ENCODE results near the gene CCL11. TPM values are rescaled to one million over a fixed set of nuclear protein-coding genes. Genes with fewer than 3 reads are reported as not detected.

The CCL11 gene
- total RNA-seq, 1 donor from 2014 or later = not detected

- DNase-seq (ENCODE audit: low read depth in 2 of 2) = peak in 1 of 2 donors; percentile 51
Observed at GRCh38 chr17:34257299-34257985, 28.1 kb upstream of the CCL11 start.

DNA sequence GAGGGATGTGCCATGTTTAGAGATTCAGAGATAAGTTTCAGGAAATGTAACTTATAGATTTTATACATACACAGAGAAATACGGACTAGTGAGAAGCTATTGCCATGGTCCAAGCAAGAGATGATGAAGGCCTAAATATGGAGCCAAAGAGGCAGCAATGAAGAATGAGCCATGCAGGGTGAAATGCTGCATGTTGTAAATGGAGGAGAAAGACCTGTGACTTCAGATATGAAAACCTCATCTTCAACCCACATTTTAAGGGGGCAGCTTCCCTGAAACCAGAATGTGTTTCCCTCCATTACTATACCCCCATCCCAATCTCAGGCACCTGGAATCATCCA is 27.6 kb upstream of the CCL11 start:
- DNase-seq (ENCODE audit: low read depth in 2 of 2) = no peak

- DNase-seq (ENCODE audit: low read depth in 2 of 2) = peak in 1 of 2 donors; percentile 71
Observed at GRCh38 chr17:34259146-34259545, 26.4 kb upstream of the CCL11 start.

DNA sequence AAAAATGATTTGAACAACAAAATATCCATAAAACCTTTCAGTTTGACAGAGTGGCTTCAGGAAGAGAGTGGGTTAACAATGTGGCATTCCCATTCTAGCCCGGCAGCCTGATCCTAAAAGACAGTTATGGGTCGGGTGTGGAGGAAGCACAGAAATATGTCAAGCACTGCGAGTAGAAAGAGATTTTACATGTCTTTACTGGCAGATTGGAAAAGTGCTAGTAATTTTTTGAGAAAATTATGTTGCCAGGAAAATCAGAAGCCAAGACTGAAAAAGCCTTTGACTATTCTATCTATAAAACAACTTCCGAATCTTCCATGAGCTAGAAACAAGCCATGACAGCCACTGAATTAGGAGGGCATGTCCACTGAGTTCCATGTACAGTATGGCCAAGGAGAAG is 24.7 kb upstream of the CCL11 start:
- no peak for DNase-seq (ENCODE audit: low read depth in 2 of 2)

DNA sequence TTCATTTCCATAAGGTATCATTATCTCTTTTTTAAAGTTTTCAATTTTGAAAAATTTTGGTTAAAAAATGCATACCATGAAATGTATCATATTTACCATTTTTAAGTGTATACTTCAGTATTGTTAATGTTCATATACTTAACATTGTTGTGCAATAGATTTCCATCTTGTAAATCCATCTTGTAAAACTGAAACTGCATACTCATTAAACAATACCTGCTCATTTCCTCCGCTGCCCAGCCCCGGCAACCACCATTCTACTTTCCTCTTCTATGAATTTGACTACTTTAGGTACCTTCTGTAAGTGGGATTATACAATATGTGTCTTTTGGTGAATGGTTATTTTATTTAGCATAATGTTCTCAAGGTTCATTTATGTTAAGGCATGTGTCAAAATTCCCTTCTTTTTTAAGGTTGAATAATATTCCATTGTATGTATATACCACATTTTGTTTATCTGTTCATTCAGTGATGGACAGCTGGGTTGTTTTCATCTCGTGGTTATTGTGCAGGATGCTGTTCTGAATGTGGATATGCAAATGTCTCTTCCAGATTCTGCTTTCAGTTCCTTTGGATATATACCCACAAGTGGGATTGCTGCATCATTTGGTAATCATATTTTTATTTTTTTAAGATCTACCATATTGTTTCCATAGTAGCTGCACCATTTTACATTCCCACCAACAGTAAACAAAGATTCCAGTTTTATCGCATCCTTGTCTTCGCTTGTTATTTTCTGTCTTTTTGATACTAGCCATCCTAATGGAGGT is 23.8 kb upstream of the CCL11 start:
- no peak for DNase-seq (ENCODE audit: low read depth in 2 of 2)

DNA sequence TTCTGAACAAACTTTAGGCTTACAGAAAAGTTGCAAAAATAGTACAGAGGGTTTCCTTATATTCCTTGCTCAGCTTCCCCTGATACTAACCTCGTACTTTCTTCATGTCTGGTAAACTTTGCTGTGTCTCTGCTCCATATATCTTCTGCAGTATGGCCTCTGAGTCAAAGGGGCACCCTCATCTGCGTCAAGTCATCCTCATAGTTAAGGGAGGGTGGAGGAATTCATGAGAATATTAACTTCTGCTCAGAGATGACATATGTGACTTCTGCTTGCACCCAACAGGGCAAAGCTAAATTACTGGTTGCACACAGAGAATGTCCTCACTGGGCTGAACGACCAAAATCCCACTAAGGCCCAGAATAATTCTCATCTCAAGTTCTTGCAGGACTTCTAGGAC is 19.8 kb upstream of the CCL11 start:
- no peak for DNase-seq (ENCODE audit: low read depth in 2 of 2)

- peak in 1 of 2 donors; percentile 55 for DNase-seq (ENCODE audit: low read depth in 2 of 2)
Observed at GRCh38 chr17:34269969-34270368, 15.6 kb upstream of the CCL11 start, which contains the start of gene CCL7. Gene CCL7 (plus strand): TSS chr17:34270221. CDS start chr17:34270291, 70 bp downstream.

DNA sequence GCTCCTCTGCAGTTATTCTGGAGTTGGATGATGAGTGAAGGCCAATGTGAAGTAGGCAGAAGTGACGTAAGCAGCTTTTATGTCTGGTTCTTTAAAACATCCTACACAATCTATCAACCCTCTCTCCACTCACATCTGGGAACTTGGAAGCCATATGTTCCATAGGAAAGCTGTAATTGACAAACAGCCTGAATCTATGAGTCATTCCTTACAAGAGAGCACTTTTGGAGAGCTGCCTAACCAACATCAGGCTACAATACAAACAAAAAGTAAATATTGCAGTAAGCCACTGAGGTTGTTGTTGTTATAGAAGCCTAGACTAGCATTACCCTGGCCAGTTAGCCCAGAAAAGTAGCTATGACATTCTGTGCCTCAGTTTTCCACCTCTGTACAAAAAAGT is 9.7 kb upstream of the CCL11 start:
- DNase-seq (ENCODE audit: low read depth in 2 of 2) = peak in 1 of 2 donors; percentile 82

- no peak for DNase-seq (ENCODE audit: low read depth in 2 of 2)
Observed at GRCh38 chr17:34276826-34277225, 8.7 kb upstream of the CCL11 start.

- DNase-seq (ENCODE audit: low read depth in 2 of 2) = no peak
Observed at GRCh38 chr17:34283571-34283970, 2.0 kb upstream of the CCL11 start.

DNA sequence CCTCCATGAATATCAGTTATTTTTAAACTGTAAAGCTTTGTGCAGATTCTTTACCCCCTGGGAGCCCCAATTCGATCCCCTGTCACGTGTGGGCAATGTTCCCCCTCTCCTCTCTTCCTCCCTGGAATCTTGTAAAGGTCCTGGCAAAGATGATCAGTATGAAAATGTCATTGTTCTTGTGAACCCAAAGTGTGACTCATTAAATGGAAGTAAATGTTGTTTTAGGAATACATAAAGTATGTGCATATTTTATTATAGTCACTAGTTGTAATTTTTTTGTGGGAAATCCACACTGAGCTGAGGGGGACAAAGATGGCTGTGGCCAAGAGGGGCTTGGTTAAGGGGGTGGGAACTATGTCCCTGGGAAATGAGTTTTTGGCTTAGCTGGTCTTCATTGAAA is 2.3 kb downstream of the CCL11 start:
- DNase-seq (ENCODE audit: low read depth in 2 of 2) = peak in 1 of 2 donors; percentile 35

DNA sequence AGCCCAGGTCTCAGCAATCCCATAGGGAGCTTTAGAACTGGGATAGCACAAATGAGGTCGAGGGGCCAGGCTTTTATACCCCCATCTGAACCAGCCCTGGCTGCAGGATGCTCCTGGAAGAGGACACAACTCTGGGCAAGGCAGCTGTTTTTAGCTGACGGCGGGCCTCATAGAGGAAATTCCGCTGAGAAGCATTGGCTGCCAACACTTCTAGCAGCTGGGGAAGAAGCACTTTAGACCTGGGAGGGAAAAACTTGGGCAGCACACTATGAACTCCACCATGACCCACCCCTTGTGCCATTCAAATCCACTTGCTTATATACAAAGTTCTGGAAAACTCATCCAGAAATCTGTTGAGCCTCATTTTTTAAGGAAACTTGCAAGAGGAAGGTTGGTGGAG is 5.0 kb downstream of the CCL11 start:
- DNase-seq (ENCODE audit: low read depth in 2 of 2) = no peak

- DNase-seq (ENCODE audit: low read depth in 2 of 2) = no peak
Observed at GRCh38 chr17:34291721-34292348, 6.3 kb downstream of the CCL11 start.

DNA sequence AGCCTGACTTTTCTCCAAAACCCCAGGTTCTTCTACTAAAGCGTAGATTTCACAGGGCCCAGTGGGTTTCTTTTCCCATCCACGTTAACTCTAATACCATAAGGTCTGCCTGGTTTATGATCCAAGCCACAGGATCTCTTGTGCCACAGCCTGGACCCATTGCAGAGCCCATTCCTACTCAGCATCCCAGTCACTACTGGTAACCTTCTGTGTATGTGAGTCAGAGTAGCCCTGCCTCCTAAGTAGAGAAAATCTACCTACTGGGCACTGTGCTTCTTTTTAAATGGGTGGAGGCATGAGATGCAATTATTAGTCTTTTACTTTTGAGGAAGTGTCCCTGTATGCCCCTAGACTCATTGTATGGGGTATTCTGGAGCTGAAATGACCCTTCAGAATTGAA is 13.5 kb downstream of the CCL11 start:
- no peak for DNase-seq (ENCODE audit: low read depth in 2 of 2)

DNA sequence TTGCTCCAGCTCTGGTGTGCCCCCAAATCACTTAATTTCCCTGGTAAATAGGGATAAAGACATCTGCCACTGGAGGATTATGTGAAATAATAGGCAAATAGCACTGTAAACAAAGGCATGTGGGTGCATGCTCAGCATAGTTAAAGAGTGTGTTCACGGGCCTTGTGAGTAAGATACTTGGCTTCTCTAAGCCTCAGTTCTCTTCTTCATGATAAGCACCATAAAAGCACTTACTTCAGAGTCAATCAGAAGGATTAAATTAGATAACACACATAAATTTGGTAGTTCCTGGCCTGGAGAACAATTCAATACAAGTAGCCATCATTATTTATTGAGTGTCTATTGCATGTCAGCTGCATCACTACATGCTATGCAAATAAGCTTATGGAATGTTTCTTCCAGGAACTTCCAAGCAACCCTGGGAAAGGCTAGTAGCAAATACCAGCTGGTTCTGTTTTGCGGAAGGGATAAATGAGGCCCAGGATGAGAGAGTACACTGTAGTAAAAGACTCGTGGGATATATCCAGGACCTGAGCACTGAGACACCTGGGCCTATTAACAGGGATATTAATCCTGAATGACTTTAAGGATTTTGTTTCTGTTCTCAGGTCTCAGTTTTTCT is 14.5 kb downstream of the CCL11 start:
- DNase-seq (ENCODE audit: low read depth in 2 of 2) = peak in 1 of 2 donors; percentile 7

- peak in 1 of 2 donors; percentile 67 for DNase-seq (ENCODE audit: low read depth in 2 of 2)
Observed at GRCh38 chr17:34300652-34301370, 15.3 kb downstream of the CCL11 start.

- no peak for DNase-seq (ENCODE audit: low read depth in 2 of 2)
Observed at GRCh38 chr17:34301986-34302385, 16.4 kb downstream of the CCL11 start.

- DNase-seq (ENCODE audit: low read depth in 2 of 2) = no peak
Observed at GRCh38 chr17:34302636-34303035, 17.1 kb downstream of the CCL11 start.

GRCh38 chr17:34303606-34304005 is 18.1 kb downstream of the CCL11 start:
- DNase-seq (ENCODE audit: low read depth in 2 of 2) = no peak

DNA sequence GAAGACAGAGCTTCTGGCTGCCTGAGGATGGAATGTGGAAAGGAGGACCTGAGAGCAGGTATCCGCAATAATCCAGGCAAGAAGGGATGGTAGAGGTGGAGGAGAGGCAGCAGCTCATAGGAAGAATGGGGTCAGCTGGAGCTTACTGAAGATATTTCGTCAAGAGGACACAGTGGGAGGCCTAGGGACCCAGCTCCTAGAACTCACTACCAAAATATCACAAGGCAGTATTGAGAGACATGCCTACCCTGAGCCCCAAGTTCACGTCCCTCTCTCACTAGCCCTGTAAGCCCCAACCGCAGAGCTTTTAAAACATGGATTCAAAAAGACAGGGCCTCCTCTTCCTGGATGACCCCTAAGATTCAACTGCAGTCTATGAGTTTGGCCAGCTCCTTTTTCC is 19.5 kb downstream of the CCL11 start:
- DNase-seq (ENCODE audit: low read depth in 2 of 2) = no peak

GRCh38 chr17:34305606-34306005 is 20.1 kb downstream of the CCL11 start:
- no peak for DNase-seq (ENCODE audit: low read depth in 2 of 2)

All from dermis microvascular lymphatic vessel endothelial cell (primary cell).